ENCODE data around the gene NPFFR2. TPM values are rescaled to one million over a fixed set of nuclear protein-coding genes. Genes with fewer than 3 reads are reported as not detected.

NPFFR2 gene
- total and polyA plus RNA-seq, 4 donors: 0.05 TPM; not detected in 3

- 86% methylated on average over 5 of the region's 5 CpGs for whole genome bisulfite sequencing
- TF ChIP-seq SP1 (IDR thresholded peaks at IDR 0.05) (no peak), HNF4A (conservative IDR thresholded peaks at IDR 0.05) (no peak), RAD21 (IDR thresholded peaks at IDR 0.05) (no peak), ATF3 (IDR thresholded peaks at IDR 0.05) (no peak), GABPA (IDR thresholded peaks at IDR 0.05 in 1 of 2, conservative IDR thresholded peaks at IDR 0.05 in 1 of 2) (no peak), JUND (IDR thresholded peaks at IDR 0.05) (no peak), EGR1 (IDR thresholded peaks at IDR 0.05; ENCODE audit: low read depth in 2 of 2) (no peak), FOXA2 (IDR thresholded peaks at IDR 0.05) (no peak), FOXA1 (IDR thresholded peaks at IDR 0.05) (no peak), YY1 (IDR thresholded peaks at IDR 0.05) (no peak), CTCF (IDR thresholded peaks at IDR 0.05; ENCODE audit: low read depth, low read length, missing input control) (no peak)
- TF ChIP-seq, protein P1, sequence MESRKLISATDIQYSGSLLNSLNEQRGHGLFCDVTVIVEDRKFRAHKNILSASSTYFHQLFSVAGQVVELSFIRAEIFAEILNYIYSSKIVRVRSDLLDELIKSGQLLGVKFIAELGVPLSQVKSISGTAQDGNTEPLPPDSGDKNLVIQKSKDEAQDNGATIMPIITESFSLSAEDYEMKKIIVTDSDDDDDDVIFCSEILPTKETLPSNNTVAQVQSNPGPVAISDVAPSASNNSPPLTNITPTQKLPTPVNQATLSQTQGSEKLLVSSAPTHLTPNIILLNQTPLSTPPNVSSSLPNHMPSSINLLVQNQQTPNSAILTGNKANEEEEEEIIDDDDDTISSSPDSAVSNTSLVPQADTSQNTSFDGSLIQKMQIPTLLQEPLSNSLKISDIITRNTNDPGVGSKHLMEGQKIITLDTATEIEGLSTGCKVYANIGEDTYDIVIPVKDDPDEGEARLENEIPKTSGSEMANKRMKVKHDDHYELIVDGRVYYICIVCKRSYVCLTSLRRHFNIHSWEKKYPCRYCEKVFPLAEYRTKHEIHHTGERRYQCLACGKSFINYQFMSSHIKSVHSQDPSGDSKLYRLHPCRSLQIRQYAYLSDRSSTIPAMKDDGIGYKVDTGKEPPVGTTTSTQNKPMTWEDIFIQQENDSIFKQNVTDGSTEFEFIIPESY (IDR thresholded peaks at IDR 0.05): no peak
- TF ChIP-seq, protein P2, sequence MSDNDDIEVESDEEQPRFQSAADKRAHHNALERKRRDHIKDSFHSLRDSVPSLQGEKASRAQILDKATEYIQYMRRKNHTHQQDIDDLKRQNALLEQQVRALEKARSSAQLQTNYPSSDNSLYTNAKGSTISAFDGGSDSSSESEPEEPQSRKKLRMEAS (IDR thresholded peaks at IDR 0.05): no peak
- no peaks in the 10 kb centered on the region for H3K9me3 ChIP-seq (ENCODE audit: control insufficient read depth in 4 of 4, low read length in 3 of 4)
- no peaks in the 10 kb centered on the region for H3K4me1 ChIP-seq (ENCODE audit: control insufficient read depth in 4 of 4, insufficient read depth in 4 of 4, low read length in 3 of 4)
- H3K9ac ChIP-seq (ENCODE audit: low read depth in 1 of 2, low read length in 2 of 2): no peak overlapping the region
- H3K36me3 ChIP-seq (ENCODE audit: control insufficient read depth in 4 of 4, insufficient read depth in 3 of 4, low read depth in 1 of 4, low read length in 3 of 4): no peaks in the 10 kb centered on the region
- no peak overlapping the region for H3K27ac ChIP-seq (ENCODE audit: low read depth in 1 of 2, low read length in 2 of 2)
- no peaks in the 10 kb centered on the region for H3K27me3 ChIP-seq (ENCODE audit: control insufficient read depth in 4 of 4, insufficient read depth in 4 of 4, low read length in 3 of 4)
- H3K4me3 ChIP-seq (ENCODE audit: low read depth in 1 of 3, low read length in 3 of 3): no peak overlapping the region
- DNase-seq (ENCODE audit: low spot score): no peak
Observed at GRCh38 chr4:72094059-72094797, 62.4 kb downstream of the NPFFR2 start.

- no peak for DNase-seq (ENCODE audit: low spot score)
- H3K36me3 ChIP-seq (ENCODE audit: control insufficient read depth in 4 of 4, insufficient read depth in 3 of 4, low read depth in 1 of 4, low read length in 3 of 4): no peaks in the 10 kb centered on the region
- H3K27ac ChIP-seq (ENCODE audit: low read depth in 1 of 2, low read length in 2 of 2): no peak overlapping the region
- no peaks in the 10 kb centered on the region for H3K4me1 ChIP-seq (ENCODE audit: control insufficient read depth in 4 of 4, insufficient read depth in 4 of 4, low read length in 3 of 4)
- no peaks in the 10 kb centered on the region for H3K9me3 ChIP-seq (ENCODE audit: control insufficient read depth in 4 of 4, low read length in 3 of 4)
- H3K4me3 ChIP-seq (ENCODE audit: low read depth in 1 of 3, low read length in 3 of 3): no peak overlapping the region
- TF ChIP-seq FOXA1 (IDR thresholded peaks at IDR 0.05): no peak
- TF ChIP-seq SP1 (IDR thresholded peaks at IDR 0.05): no peak
- TF ChIP-seq, protein P3, sequence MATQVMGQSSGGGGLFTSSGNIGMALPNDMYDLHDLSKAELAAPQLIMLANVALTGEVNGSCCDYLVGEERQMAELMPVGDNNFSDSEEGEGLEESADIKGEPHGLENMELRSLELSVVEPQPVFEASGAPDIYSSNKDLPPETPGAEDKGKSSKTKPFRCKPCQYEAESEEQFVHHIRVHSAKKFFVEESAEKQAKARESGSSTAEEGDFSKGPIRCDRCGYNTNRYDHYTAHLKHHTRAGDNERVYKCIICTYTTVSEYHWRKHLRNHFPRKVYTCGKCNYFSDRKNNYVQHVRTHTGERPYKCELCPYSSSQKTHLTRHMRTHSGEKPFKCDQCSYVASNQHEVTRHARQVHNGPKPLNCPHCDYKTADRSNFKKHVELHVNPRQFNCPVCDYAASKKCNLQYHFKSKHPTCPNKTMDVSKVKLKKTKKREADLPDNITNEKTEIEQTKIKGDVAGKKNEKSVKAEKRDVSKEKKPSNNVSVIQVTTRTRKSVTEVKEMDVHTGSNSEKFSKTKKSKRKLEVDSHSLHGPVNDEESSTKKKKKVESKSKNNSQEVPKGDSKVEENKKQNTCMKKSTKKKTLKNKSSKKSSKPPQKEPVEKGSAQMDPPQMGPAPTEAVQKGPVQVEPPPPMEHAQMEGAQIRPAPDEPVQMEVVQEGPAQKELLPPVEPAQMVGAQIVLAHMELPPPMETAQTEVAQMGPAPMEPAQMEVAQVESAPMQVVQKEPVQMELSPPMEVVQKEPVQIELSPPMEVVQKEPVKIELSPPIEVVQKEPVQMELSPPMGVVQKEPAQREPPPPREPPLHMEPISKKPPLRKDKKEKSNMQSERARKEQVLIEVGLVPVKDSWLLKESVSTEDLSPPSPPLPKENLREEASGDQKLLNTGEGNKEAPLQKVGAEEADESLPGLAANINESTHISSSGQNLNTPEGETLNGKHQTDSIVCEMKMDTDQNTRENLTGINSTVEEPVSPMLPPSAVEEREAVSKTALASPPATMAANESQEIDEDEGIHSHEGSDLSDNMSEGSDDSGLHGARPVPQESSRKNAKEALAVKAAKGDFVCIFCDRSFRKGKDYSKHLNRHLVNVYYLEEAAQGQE (IDR thresholded peaks at IDR 0.05): no peak
- H3K9ac ChIP-seq (ENCODE audit: low read depth in 1 of 2, low read length in 2 of 2): no peak overlapping the region
- H3K27me3 ChIP-seq (ENCODE audit: control insufficient read depth in 4 of 4, insufficient read depth in 4 of 4, low read length in 3 of 4): no peaks in the 10 kb centered on the region
Observed at GRCh38 chr4:72107456-72107855, 75.7 kb downstream of the NPFFR2 start.

Data from liver (tissue), 9 donors.